GM18499 (cell line): ENCODE results near the gene ZNRD2.

Experiments
- ATAC-seq: cut with Tn5 transposase; IDR thresholded peaks from one replicate; pipeline ENCODE4 v1.9.1; 2021; ENCODE audit warnings: moderate number of reproducible peaks; ENCODE audit not compliant: insufficient read depth, unreplicated experiment

ZNRD2 gene

DNA sequence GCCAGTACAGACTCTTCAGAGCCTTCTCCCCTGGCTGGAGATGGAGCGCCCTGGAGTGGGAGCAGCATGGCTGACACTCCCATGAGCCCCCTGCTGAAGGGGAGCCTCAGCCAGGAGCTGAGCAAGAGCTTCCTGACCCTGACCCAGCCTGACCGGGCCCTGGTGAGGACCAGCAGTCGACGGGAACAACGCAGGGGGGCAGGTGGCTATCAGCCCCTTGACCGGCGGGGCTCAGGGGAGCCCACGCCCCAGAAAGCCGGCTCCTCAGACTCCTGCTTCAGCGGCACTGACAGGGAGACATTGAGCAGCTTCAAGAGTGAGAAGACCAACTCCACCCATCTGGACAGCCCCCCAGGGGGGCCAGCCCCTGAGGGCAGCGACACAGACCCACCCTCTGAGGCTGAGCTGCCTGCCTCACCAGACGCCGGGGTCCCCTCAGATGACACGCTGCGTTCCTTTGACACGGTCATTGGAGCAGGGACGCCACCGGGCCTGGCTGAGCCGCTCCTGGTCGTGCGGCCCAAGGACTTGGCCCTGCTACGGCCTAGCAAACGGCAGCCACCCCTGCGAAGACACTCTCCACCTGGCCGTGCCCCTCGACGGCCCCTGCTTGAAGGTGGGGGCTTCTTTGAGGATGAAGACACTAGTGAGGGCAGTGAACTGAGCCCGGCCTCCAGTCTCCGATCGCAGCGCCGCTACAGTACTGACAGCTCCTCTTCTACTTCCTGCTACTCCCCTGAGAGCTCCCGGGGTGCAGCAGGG, 47.9 kb downstream of the ZNRD2 start:
- no peak for ATAC-seq

DNA sequence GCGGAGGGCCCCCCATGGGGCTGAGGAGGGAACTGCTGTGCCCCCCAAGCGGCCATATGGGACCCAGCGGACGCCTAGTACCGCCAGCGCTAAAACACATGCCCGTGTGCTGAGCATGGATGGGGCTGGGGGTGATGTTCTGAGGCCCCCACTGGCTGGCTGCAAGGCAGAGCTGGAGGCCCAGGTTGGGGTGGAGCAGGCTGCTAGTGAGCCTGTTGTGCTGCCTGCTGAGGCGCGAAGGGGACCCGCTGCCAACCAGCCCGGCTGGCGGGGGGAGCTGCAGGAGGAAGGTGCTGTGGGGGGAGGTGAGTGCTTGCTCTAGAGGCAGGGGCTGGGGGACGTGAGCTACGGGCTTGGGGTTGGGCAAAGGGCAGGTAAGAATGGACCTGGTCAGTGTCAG, 48.5 kb downstream of the ZNRD2 start:
- ATAC-seq: no peak

DNA sequence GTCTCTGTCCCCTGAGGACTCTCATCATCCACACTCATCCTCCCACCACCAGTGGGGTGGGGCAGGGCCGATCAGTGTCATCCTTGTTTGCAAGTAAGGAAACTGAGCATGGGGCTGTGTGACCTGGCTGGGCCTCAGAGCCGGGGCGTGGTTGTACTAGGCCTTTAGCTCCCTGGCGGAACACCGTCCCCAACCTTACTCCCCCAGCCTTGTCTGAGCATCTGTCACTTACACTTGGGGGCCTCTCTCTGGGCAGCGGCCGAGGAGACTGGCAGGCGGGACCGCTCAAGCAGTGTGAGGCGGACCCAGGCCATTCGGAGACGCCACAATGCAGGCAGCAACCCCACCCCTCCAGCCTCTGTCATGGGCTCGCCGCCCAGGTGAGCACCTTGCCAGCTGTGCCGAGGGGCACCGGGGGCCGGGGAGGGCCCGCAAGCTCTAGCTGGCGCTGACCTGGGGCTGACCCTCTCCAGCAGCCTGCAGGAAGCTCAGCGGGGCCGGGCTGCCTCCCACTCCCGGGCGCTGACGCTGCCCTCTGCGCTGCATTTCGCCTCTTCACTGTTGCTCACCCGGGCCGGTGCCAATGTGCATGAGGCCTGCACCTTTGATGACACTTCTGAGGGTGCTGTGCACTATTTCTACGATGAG, 49.1 kb downstream of the ZNRD2 start:
- no peak for ATAC-seq

DNA sequence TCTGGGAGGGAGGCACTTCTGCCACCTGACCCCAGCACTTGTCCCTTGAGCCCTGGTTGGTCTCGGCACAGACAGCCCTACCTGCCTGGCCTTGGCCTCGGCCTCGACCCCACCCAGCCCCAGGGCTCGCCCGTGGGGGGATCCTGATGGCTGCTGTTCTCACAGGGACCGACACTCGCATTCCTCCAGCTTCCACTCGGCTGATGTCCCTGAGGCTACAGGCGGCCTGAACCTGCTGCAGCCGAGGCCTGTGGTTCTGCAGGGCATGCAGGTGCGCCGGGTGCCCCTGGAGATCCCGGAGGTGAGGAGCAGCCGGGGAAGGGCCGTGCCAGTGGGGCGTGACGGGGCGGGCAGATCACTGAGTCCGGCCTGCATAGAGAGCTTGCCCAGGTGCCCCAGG, 50.4 kb downstream of the ZNRD2 start:
- no peak for ATAC-seq

DNA sequence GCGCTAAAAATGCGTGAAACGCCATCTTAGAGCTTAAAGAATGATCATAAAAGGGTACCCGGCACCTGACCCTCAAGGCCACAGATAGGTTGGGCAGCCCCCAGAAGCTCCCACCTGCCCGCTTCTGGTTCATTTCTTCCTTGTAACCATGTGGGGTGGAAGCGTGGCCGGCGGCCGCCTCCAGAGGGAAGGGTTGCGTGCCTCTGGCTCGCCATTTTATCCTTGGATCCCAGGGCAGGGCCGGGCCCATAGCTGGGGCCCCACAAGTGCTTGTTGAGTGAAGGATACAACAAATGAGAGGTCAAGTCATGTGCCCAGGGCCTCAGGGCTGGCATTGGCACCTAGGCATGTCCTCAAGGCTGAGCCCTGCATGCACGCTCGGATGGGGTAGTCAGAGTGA, 51.2 kb downstream of the ZNRD2 start:
- no peak for ATAC-seq
